HepG2 (cell line): ENCODE results near the gene KLHL40. TPM values are rescaled to one million over a fixed set of nuclear protein-coding genes. Genes with fewer than 3 reads are reported as not detected.

ENCODE experiments used
- ETV5 ChIP-seq: IDR thresholded peaks from 2 replicates; pipeline ENCODE4 v1.6.1; 2018; ENCODE audit warnings: missing biosample characterization, missing genetic modification reagents, inconsistent platforms, borderline replicate concordance
- HOXA5 ChIP-seq: sonication (generic); formaldehyde crosslinking; IDR thresholded peaks from 2 replicates; pipeline ENCODE4 v1.4.0; 2020; ENCODE audit warnings: missing genetic modification reagents
- IRF1 ChIP-seq: sonication (generic); formaldehyde crosslinking; IDR thresholded peaks from 2 replicates; pipeline ENCODE4 v1.4.0; 2020; ENCODE audit warnings: low read depth, mild to moderate bottlenecking, missing genetic modification reagents
- KLF9 ChIP-seq: IDR thresholded peaks from 2 replicates; pipeline ENCODE4 v1.6.1; 2016; ENCODE audit warnings: low read depth
- MEIS2 ChIP-seq: sonication (generic); formaldehyde crosslinking; IDR thresholded peaks from 2 replicates; pipeline ENCODE4 v1.9.0; 2021; ENCODE audit warnings: mild to moderate bottlenecking, missing genetic modification reagents
- NCOA5 ChIP-seq: sonication (generic); formaldehyde crosslinking; IDR thresholded peaks from 2 replicates; pipeline ENCODE4 v1.4.0; 2020; ENCODE audit warnings: missing genetic modification reagents
- NFATC3 ChIP-seq: sonication (generic); formaldehyde crosslinking; IDR thresholded peaks from 2 replicates; pipeline ENCODE4 v1.5.1; 2020; ENCODE audit warnings: mild to moderate bottlenecking, missing genetic modification reagents
- RFXANK ChIP-seq: IDR thresholded peaks from 2 replicates; pipeline ENCODE4 v1.6.1; 2016
- ZFP36L1 ChIP-seq: sonication (generic); formaldehyde crosslinking; IDR thresholded peaks from 2 replicates; pipeline ENCODE4 v1.8.0; 2022; ENCODE audit warnings: mild to moderate bottlenecking, missing genetic modification reagents, moderate library complexity
- ZNF3 ChIP-seq: IDR thresholded peaks from 2 replicates; pipeline ENCODE4 v1.7.0; 2017; ENCODE audit warnings: inconsistent platforms
- ZNF7 ChIP-seq: IDR thresholded peaks from 2 replicates; pipeline ENCODE4 v1.6.1; 2016; ENCODE audit warnings: missing biosample characterization, missing genetic modification reagents
- polyA plus RNA-seq, 8 experiments: library from polyadenylated mRNA; depleted of rRNA in 3 of 8; stranded (reverse) in 7 of 8; unstranded in 1 of 8; fragments of >200 nt; fragmentation: Illumina TruSeq in 4 of 8; extraction: Trizol in 4 of 8; gene quantifications; 2 replicates each; pipeline versions ENCODE4 v1.2.1 to v1.2.3, GENCODE V29; 2011 to 2016; ENCODE audit warnings: low read depth in 4 of 8, missing spikeins in 1 of 8, mixed read lengths in 1 of 8; ENCODE audit not compliant: insufficient read depth in 1 of 8
- total RNA-seq, 5 experiments: library from RNA; depleted of rRNA; stranded (reverse); fragments of >200 nt; fragmentation: Illumina TruSeq; extraction: Trizol; gene quantifications; 2 replicates each; pipeline ENCODE4 v1.2.3, GENCODE V29; 2016; ENCODE audit warnings: low read depth in 1 of 5
- TF ChIP-seq, protein P1 (sequence below): sonication (generic); formaldehyde crosslinking; IDR thresholded peaks from 2 replicates; pipeline ENCODE4 v1.5.0; 2020; ENCODE audit warnings: mild to moderate bottlenecking, missing genetic modification reagents
- TF ChIP-seq, protein P2 (sequence below): sonication (generic); formaldehyde crosslinking; conservative IDR thresholded peaks from 2 replicates; pipeline ENCODE4 v1.4.0; 2020; ENCODE audit warnings: missing genetic modification reagents
- TF ChIP-seq, protein P3 (sequence below): sonication (generic); formaldehyde crosslinking; IDR thresholded peaks from 2 replicates; pipeline ENCODE4 v1.4.0; 2020; ENCODE audit warnings: missing genetic modification reagents
- TF ChIP-seq, protein P4 (sequence below): sonication (generic); formaldehyde crosslinking; IDR thresholded peaks from 2 replicates; pipeline ENCODE4 v1.8.0; 2022; ENCODE audit warnings: mild to moderate bottlenecking, missing genetic modification reagents, borderline replicate concordance

Gene KLHL40
- total and polyA plus RNA-seq, 2 of the 13 experiments (the other 11 are each of a cell fraction or from before 2014, with no cell fraction given), result not detected

DNA sequence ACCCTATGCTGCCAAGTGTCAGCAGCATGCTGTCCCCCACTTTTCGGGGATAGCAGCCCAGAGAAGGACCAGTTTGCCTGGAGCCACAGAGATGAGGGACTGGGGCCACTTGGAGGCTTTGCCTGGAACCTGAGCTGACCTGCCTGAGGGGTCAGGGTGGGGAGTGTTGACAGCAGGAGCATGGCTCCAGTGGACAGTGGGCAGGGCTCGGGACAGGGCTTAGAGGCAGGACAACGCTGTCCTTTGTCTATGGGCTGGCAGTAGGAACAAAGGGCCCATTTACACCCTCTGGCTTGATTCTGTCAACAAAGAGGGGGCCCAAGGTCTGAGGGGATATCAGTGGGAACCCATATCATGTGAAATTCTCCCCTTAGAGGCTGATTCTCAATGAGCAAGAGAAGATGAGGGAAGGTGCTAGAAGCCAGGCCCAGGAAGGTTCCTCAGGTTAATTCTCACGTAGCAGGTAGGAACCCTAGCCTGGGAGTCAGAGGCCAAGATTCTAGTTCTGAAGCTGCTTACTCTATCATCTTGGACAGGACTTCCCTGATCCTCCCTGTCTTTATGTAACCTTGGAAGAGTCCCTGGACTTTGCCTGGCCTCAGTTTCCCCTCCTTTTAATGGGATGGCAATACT, 47.0 kb downstream of the KLHL40 start (continued):
- peak; percentile 69; the same call in 1 of the 2 replicates for TF ChIP-seq KLF9 (CRISPR knock-in tag)
- TF ChIP-seq NFATC3 (CRISPR knock-in tag), result no peak
- no peak for TF ChIP-seq ZNF7 (CRISPR knock-in tag)
- TF ChIP-seq ZNF3 (CRISPR knock-in tag), result no peak
- peak; percentile 7; the same call in 1 of the 2 replicates for TF ChIP-seq ETV5
- no peak for TF ChIP-seq ZFP36L1 (CRISPR knock-in tag)
- TF ChIP-seq, protein P1, sequence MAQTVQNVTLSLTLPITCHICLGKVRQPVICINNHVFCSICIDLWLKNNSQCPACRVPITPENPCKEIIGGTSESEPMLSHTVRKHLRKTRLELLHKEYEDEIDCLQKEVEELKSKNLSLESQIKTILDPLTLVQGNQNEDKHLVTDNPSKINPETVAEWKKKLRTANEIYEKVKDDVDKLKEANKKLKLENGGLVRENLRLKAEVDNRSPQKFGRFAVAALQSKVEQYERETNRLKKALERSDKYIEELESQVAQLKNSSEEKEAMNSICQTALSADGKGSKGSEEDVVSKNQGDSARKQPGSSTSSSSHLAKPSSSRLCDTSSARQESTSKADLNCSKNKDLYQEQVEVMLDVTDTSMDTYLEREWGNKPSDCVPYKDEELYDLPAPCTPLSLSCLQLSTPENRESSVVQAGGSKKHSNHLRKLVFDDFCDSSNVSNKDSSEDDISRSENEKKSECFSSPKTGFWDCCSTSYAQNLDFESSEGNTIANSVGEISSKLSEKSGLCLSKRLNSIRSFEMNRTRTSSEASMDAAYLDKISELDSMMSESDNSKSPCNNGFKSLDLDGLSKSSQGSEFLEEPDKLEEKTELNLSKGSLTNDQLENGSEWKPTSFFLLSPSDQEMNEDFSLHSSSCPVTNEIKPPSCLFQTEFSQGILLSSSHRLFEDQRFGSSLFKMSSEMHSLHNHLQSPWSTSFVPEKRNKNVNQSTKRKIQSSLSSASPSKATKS (CRISPR knock-in tag), result no peak
- TF ChIP-seq HOXA5 (CRISPR knock-in tag), result no peak; the same call in 1 of the 2 replicates
- peak; percentile 43; the same call in 1 of the 2 replicates for TF ChIP-seq MEIS2 (CRISPR knock-in tag)
- TF ChIP-seq, protein P2, sequence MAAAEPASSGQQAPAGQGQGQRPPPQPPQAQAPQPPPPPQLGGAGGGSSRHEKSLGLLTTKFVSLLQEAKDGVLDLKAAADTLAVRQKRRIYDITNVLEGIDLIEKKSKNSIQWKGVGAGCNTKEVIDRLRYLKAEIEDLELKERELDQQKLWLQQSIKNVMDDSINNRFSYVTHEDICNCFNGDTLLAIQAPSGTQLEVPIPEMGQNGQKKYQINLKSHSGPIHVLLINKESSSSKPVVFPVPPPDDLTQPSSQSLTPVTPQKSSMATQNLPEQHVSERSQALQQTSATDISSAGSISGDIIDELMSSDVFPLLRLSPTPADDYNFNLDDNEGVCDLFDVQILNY, result no peak
- no peak for TF ChIP-seq RFXANK (CRISPR knock-in tag)
- TF ChIP-seq, protein P3, sequence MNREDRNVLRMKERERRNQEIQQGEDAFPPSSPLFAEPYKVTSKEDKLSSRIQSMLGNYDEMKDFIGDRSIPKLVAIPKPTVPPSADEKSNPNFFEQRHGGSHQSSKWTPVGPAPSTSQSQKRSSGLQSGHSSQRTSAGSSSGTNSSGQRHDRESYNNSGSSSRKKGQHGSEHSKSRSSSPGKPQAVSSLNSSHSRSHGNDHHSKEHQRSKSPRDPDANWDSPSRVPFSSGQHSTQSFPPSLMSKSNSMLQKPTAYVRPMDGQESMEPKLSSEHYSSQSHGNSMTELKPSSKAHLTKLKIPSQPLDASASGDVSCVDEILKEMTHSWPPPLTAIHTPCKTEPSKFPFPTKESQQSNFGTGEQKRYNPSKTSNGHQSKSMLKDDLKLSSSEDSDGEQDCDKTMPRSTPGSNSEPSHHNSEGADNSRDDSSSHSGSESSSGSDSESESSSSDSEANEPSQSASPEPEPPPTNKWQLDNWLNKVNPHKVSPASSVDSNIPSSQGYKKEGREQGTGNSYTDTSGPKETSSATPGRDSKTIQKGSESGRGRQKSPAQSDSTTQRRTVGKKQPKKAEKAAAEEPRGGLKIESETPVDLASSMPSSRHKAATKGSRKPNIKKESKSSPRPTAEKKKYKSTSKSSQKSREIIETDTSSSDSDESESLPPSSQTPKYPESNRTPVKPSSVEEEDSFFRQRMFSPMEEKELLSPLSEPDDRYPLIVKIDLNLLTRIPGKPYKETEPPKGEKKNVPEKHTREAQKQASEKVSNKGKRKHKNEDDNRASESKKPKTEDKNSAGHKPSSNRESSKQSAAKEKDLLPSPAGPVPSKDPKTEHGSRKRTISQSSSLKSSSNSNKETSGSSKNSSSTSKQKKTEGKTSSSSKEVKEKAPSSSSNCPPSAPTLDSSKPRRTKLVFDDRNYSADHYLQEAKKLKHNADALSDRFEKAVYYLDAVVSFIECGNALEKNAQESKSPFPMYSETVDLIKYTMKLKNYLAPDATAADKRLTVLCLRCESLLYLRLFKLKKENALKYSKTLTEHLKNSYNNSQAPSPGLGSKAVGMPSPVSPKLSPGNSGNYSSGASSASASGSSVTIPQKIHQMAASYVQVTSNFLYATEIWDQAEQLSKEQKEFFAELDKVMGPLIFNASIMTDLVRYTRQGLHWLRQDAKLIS, result no peak
- TF ChIP-seq, protein P4, sequence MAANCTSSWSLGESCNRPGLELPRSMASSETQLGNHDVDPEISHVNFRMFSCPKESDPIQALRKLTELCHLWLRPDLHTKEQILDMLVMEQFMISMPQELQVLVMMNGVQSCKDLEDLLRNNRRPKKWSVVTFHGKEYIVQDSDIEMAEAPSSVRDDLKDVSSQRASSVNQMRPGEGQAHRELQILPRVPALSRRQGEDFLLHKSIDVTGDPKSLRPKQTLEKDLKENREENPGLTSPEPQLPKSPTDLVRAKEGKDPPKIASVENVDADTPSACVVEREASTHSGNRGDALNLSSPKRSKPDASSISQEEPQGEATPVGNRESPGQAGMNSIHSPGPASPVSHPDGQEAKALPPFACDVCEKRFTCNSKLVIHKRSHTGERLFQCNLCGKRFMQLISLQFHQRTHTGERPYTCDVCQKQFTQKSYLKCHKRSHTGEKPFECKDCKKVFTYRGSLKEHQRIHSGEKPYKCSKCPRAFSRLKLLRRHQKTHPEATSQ (CRISPR knock-in tag), result 0 out of 2 replicates have a peak, but pooled peaks have one; percentile 79
- no peak for TF ChIP-seq IRF1 (CRISPR knock-in tag)
- TF ChIP-seq NCOA5, result no peak
